ENCODE data around the gene AGPAT4. TPM values are rescaled to one million over a fixed set of nuclear protein-coding genes. Genes with fewer than 3 reads are reported as not detected.

AGPAT4 gene
- total RNA-seq, 1 experiment from 2014 or later = 22.0 TPM

GRCh38 chr6:161133963-161134362, 139.9 kb downstream of the AGPAT4 start:
- Histone ChIP-seq H4K91ac (ENCODE audit: insufficient read length, low read depth, low read length) (no peak overlapping the region), H3K18ac (ENCODE audit: insufficient read length, low read depth, low read length) (no peak overlapping the region), H2AK5ac (ENCODE audit: insufficient read length, low read length) (no peak overlapping the region), H3K27me3 (ENCODE audit: insufficient read depth, low read length) (no peaks in the 10 kb centered on the region), H3K4me2 (ENCODE audit: insufficient read depth, insufficient read length, low read length) (no peak overlapping the region), H2AFZ (ENCODE audit: low read length) (no peak overlapping the region), H3K79me2 (ENCODE audit: insufficient read depth, low read length) (no peaks in the 10 kb centered on the region), H2BK12ac (ENCODE audit: insufficient read length, low read depth, low read length) (no peak overlapping the region), H3K9ac (ENCODE audit: extremely low read depth, insufficient read length, low read length) (no peak overlapping the region), H2BK120ac (ENCODE audit: low read depth, low read length, poor library complexity, severe bottlenecking) (no peak overlapping the region), H4K8ac (replicated peaks; ENCODE audit: insufficient read length, low read depth, low read length) (no peak overlapping the region), H3T11ph (ENCODE audit: low read length) (no peak overlapping the region), H2BK5ac (ENCODE audit: insufficient read length, low read length) (no peak overlapping the region), H3K23me2 (ENCODE audit: insufficient read length, low read depth, low read length, poor library complexity, severe bottlenecking) (no peaks in the 10 kb centered on the region), H2BK20ac (ENCODE audit: low read depth, low read length, poor library complexity, severe bottlenecking) (no peak overlapping the region), H3K4me1 (ENCODE audit: insufficient read depth, low read length) (no peaks in the 10 kb centered on the region), H3K14ac (ENCODE audit: insufficient read depth, low read length) (no peak overlapping the region), H3K56ac (ENCODE audit: insufficient read length, low read depth, low read length) (no peak overlapping the region), H3K9me3 (ENCODE audit: control insufficient read depth, low read depth, low read length) (no peaks in the 10 kb centered on the region), H3K4ac (ENCODE audit: low read depth, low read length) (no peak overlapping the region), H3K23ac (ENCODE audit: insufficient read length, low read depth, low read length) (no peak overlapping the region), H2BK15ac (ENCODE audit: low read depth, low read length) (no peak overlapping the region), H3K27ac (ENCODE audit: insufficient read length, low read depth, low read length) (no peak overlapping the region), H4K5ac (ENCODE audit: insufficient read length, low read depth, low read length) (no peak overlapping the region), H4K20me1 (ENCODE audit: control insufficient read depth, insufficient read depth, insufficient read length) (no peaks in the 10 kb centered on the region), H3K79me1 (ENCODE audit: insufficient read depth, low read depth, low read length, poor library complexity, severe bottlenecking) (no peaks in the 10 kb centered on the region)
- Mint-ChIP-seq H3K4me1 (peaks cover 0 to 10% of the 10 kb centered on the region in 2 experiments; a peak in 2 of 4 replicates), H3K27me3 (ENCODE audit: low read depth) (no peaks in the 10 kb centered on the region; the same call in none of the 2 replicates), H3K27ac (peak overlapping the region in 1 of 3 experiments; percentile 54; a peak in 2 of 7 replicates), H3K36me3 (ENCODE audit: insufficient read depth in 1 of 3, low read depth in 3 of 3) (peaks cover 35 to 79% (median 70%) of the 10 kb centered on the region in 3 experiments), H3K9me3 (peaks cover 12 to 16% of the 10 kb centered on the region in 2 experiments; a peak in 4 of 5 replicates), H3K4me3 (no peak overlapping the region)
- no peak for DNase-seq
- TF ChIP-seq CTCF (conservative IDR thresholded peaks at IDR 0.05) = no peak
- WGBS (ENCODE audit: extremely low coverage, insufficient read length, low lambda C conversion rate) = no CpG with 5 or more reads among the region's 9 CpGs
